ENCODE measurements around the gene TRIM71. TPM values are rescaled to one million over a fixed set of nuclear protein-coding genes. Genes with fewer than 3 reads are reported as not detected.

Gene TRIM71
- total RNA-seq, 2 experiments from 2014 or later: 0.18 to 0.22 TPM

GRCh38 chr3:32876920-32877319 lies 59.1 kb downstream of the TRIM71 start:
- Mint-ChIP-seq H3K36me3 (ENCODE audit: low read depth) (no peaks in the 10 kb centered on the region), H3K27ac (no peak overlapping the region), H3K9me3 (no peaks in the 10 kb centered on the region), H3K27me3 (peaks cover 8% of the 10 kb centered on the region), H3K4me3 (no peak overlapping the region), H3K4me1 (ENCODE audit: low read depth) (no peaks in the 10 kb centered on the region)
- TF ChIP-seq CTCF (IDR thresholded peaks at IDR 0.05): no peak
- ChIA-PET CTCF (interaction anchor here (1.3 to 1.5 kb wide), 2 partner anchors 8 to 26 kb away, joined by 3 read pairs; no protein-coding TSS in a partner anchor), POLR2A (no interaction called here)
- DNase-seq (no peak), ATAC-seq (no peak)
- intact Hi-C loops (cut with micrococcal nuclease): no loop called here

- no peak overlapping the region for H3K27ac Mint-ChIP-seq
- H3K9me3 Mint-ChIP-seq: no peaks in the 10 kb centered on the region
- no peaks in the 10 kb centered on the region for H3K36me3 Mint-ChIP-seq (ENCODE audit: low read depth)
- ATAC-seq: no peak
- POLR2A ChIA-PET: interaction anchor here (0.9 kb wide), 1 partner anchor 15 kb away, joined by 3 read pairs; no protein-coding TSS in a partner anchor
- H3K27me3 Mint-ChIP-seq: peaks cover 8% of the 10 kb centered on the region
- CTCF ChIA-PET: interaction anchor here (0.6 to 1.7 kb wide), 4 partner anchors 9 to 53 kb away, joined by 3 to 4 read pairs (median 3); no protein-coding TSS in a partner anchor
- no peak overlapping the region for H3K4me3 Mint-ChIP-seq
- TF ChIP-seq CTCF (IDR thresholded peaks at IDR 0.05): no peak
- intact Hi-C loops (cut with micrococcal nuclease): no loop called here
- no peak for DNase-seq
- peaks cover 2% of the 10 kb centered on the region for H3K4me1 Mint-ChIP-seq (ENCODE audit: low read depth)
These were observed 59.8 kb downstream of the TRIM71 start for GRCh38 chr3:32877598-32877997.

- POLR2A ChIA-PET: no interaction called here
- Mint-ChIP-seq H3K36me3 (ENCODE audit: low read depth) (no peaks in the 10 kb centered on the region), H3K4me1 (ENCODE audit: low read depth) (peaks cover 11% of the 10 kb centered on the region), H3K9me3 (no peaks in the 10 kb centered on the region), H3K27me3 (peaks cover 8% of the 10 kb centered on the region), H3K27ac (no peak overlapping the region), H3K4me3 (no peak overlapping the region)
- intact Hi-C loops (cut with micrococcal nuclease): no loop called here
- no peak for TF ChIP-seq CTCF (IDR thresholded peaks at IDR 0.05)
- CTCF ChIA-PET: no interaction called here
- DNase-seq (no peak), ATAC-seq (no peak)
These were observed 62.4 kb downstream of the TRIM71 start for GRCh38 chr3:32880225-32880624.

- Mint-ChIP-seq H3K27me3 (peaks cover 8% of the 10 kb centered on the region), H3K36me3 (ENCODE audit: low read depth) (no peaks in the 10 kb centered on the region), H3K4me3 (no peak overlapping the region), H3K27ac (no peak overlapping the region), H3K9me3 (no peaks in the 10 kb centered on the region), H3K4me1 (ENCODE audit: low read depth) (peaks cover 11% of the 10 kb centered on the region)
- DNase-seq: no peak
- TF ChIP-seq CTCF (IDR thresholded peaks at IDR 0.05): no peak
- ChIA-PET POLR2A (no interaction called here), CTCF (interaction anchor here (2.2 kb wide), 1 partner anchor 100 kb away, joined by 8 read pairs; no protein-coding TSS in a partner anchor)
- no peak for ATAC-seq
- intact Hi-C loops (cut with micrococcal nuclease): no loop called here
These were observed 63.8 kb downstream of the TRIM71 start for GRCh38 chr3:32881624-32882023.

- ChIA-PET POLR2A (interaction anchor here (1.0 kb wide), 1 partner anchor 212 kb away, joined by 3 read pairs; no protein-coding TSS in a partner anchor), CTCF (interaction anchor here (1.2 to 2.2 kb wide), 4 partner anchors 12 to 100 kb away, joined by 4 to 8 read pairs (median 5); no protein-coding TSS in a partner anchor)
- ATAC-seq (no peak), DNase-seq (no peak)
- intact Hi-C loops (cut with micrococcal nuclease): no loop called here
- peaks cover 8% of the 10 kb centered on the region for H3K27me3 Mint-ChIP-seq
- no peaks in the 10 kb centered on the region for H3K9me3 Mint-ChIP-seq
- no peaks in the 10 kb centered on the region for H3K36me3 Mint-ChIP-seq (ENCODE audit: low read depth)
- peaks cover 11% of the 10 kb centered on the region for H3K4me1 Mint-ChIP-seq (ENCODE audit: low read depth)
- TF ChIP-seq CTCF (IDR thresholded peaks at IDR 0.05): no peak
- no peak overlapping the region for H3K4me3 Mint-ChIP-seq
- H3K27ac Mint-ChIP-seq: no peak overlapping the region
These were observed 64.4 kb downstream of the TRIM71 start for GRCh38 chr3:32882189-32882588.

Data from activated CD8-positive, alpha-beta T cell treated with anti-CD3 and anti-CD28 coated beads for 36 hours (primary cell).